IMR-90 (cell line): ENCODE data around the gene PLEKHG7. TPM values are rescaled to one million over a fixed set of nuclear protein-coding genes. Genes with fewer than 3 reads are reported as not detected.

ENCODE experiments used
- ATAC-seq: fragments of 200-7000 bp; cut with Tn5 transposase; 2 replicates; pipeline ENCODE4 v1.9.1; 2020; ENCODE audit warnings: low read depth, mild to moderate bottlenecking, moderate library complexity
- BruUV-seq: library from RNA; stranded (reverse); fragments of 400-500 nt; replicated peaks from 2 replicates; lab custom pipeline; 2021; lab: Mats Ljungman, UMichigan
- CTCF ChIA-PET: fragments of 300-600 bp; formaldehyde crosslinking; extraction: SDS; loops from one replicate; lab custom pipeline; 2021; ENCODE audit warnings: antibody characterized with exemption; lab: Yijun Ruan, JAX
- POLR2A ChIA-PET: fragments of 300-600 bp; sonication (Branson Sonifier 250); formaldehyde crosslinking; loops from one replicate; lab custom pipeline; 2022; ENCODE audit warnings: antibody characterized with exemption; ENCODE audit not compliant: unreplicated experiment; lab: Charles Lee
- DNase-seq: peaks from one replicate; pipeline ENCODE4 v3.0.0; 2013
- H2AFZ ChIP-seq: replicated peaks from 2 replicates; pipeline ENCODE3; 2013; ENCODE audit warnings: low read length, mild to moderate bottlenecking; ENCODE audit not compliant: poor library complexity
- H2AK5ac ChIP-seq: 2 replicates; pipeline ENCODE4 v1.6.1; 2013; ENCODE audit warnings: low read depth, low read length, inconsistent platforms
- H2AK9ac ChIP-seq: replicated peaks from 2 replicates; pipeline ENCODE3; 2013; ENCODE audit warnings: mild to moderate bottlenecking, low read depth, low read length, moderate library complexity; ENCODE audit not compliant: poor library complexity
- H2BK120ac ChIP-seq: 2 replicates; pipeline ENCODE4 v1.6.1; 2013; ENCODE audit warnings: low read depth, low read length, inconsistent platforms
- H2BK15ac ChIP-seq: 3 replicates; pipeline ENCODE4 v1.6.1; 2013; ENCODE audit warnings: low read depth, low read length, inconsistent platforms
- H2BK20ac ChIP-seq: 2 replicates; pipeline ENCODE4 v1.6.1; 2013; ENCODE audit warnings: low read depth, mild to moderate bottlenecking, inconsistent platforms, low read length, moderate library complexity
- H2BK5ac ChIP-seq: 2 replicates; pipeline ENCODE4 v1.6.1; 2013; ENCODE audit warnings: mild to moderate bottlenecking, low read depth, low read length, inconsistent platforms; ENCODE audit not compliant: poor library complexity, severe bottlenecking
- H3K14ac ChIP-seq: replicated peaks from 2 replicates; pipeline ENCODE4 v1.6.1; 2013; ENCODE audit warnings: low read depth, low read length, inconsistent platforms
- H3K18ac ChIP-seq: 2 replicates; pipeline ENCODE4 v1.6.1; 2013; ENCODE audit warnings: low read depth, low read length, control low read depth
- H3K23ac ChIP-seq: 2 replicates; pipeline ENCODE4 v1.6.1; 2013; ENCODE audit warnings: low read depth, low read length, inconsistent platforms
- H3K27ac ChIP-seq: 2 replicates; pipeline ENCODE4 v1.5.1; 2013; ENCODE audit warnings: mild to moderate bottlenecking, control low read depth, low read length; ENCODE audit not compliant: insufficient read depth
- H3K27me3 ChIP-seq: 2 replicates; pipeline ENCODE4 v1.6.1; 2013; ENCODE audit warnings: low read length; ENCODE audit not compliant: control insufficient read depth, insufficient read depth
- H3K36me3 ChIP-seq: 2 replicates; pipeline ENCODE4 v1.6.1; 2013; ENCODE audit warnings: low read length, mixed read lengths; ENCODE audit not compliant: control insufficient read depth, insufficient read depth
- H3K4ac ChIP-seq: 2 replicates; pipeline ENCODE4 v1.6.1; 2013; ENCODE audit warnings: low read depth, low read length, inconsistent platforms
- H3K4me1 ChIP-seq: 2 replicates; pipeline ENCODE4 v1.6.1; 2013; ENCODE audit warnings: low read length, mixed read lengths; ENCODE audit not compliant: control insufficient read depth, insufficient read depth
- H3K4me2 ChIP-seq: 2 replicates; pipeline ENCODE4 v1.6.1; 2013; ENCODE audit warnings: low read depth, mild to moderate bottlenecking, control low read depth, low read length, moderate library complexity
- H3K4me3 ChIP-seq: 2 replicates; pipeline ENCODE4 v1.5.1; 2013; ENCODE audit warnings: low read depth, mild to moderate bottlenecking, control low read depth, low read length, moderate library complexity; ENCODE audit not compliant: insufficient read depth
- H3K56ac ChIP-seq: 2 replicates; pipeline ENCODE4 v1.6.1; 2013; ENCODE audit warnings: low read length, inconsistent platforms; ENCODE audit not compliant: insufficient read depth; ENCODE audit errors: extremely low read depth
- H3K79me1 ChIP-seq, 2 experiments: 2 replicates each; pipeline ENCODE4 v1.6.1; 2013; ENCODE audit warnings: low read length in 2 of 2, inconsistent platforms in 1 of 2, low read depth in 1 of 2
- H3K9ac ChIP-seq: 2 replicates; pipeline ENCODE4 v1.6.1; 2013; ENCODE audit warnings: low read depth, low read length, control low read depth
- H3K9me1 ChIP-seq: 2 replicates; pipeline ENCODE4 v1.6.1; 2013; ENCODE audit warnings: low read length, inconsistent platforms; ENCODE audit not compliant: insufficient read depth
- H3K9me3 ChIP-seq: 2 replicates; pipeline ENCODE4 v1.6.1; 2013; ENCODE audit warnings: low read length; ENCODE audit not compliant: control insufficient read depth, insufficient read depth
- H4K20me1 ChIP-seq: 2 replicates; pipeline ENCODE4 v1.6.1; 2013; ENCODE audit warnings: low read length, inconsistent platforms; ENCODE audit not compliant: insufficient read depth
- H4K5ac ChIP-seq: 2 replicates; pipeline ENCODE4 v1.6.1; 2013; ENCODE audit warnings: mild to moderate bottlenecking, low read depth, low read length, control low read depth
- H4K8ac ChIP-seq, 2 experiments: 2 replicates each; pipeline ENCODE4 v1.6.1; 2013; ENCODE audit warnings: low read depth in 2 of 2, low read length in 2 of 2, control low read depth in 1 of 2, inconsistent platforms in 1 of 2
- H4K91ac ChIP-seq: 2 replicates; pipeline ENCODE4 v1.6.1; 2013; ENCODE audit warnings: low read depth, low read length, inconsistent platforms; ENCODE audit not compliant: insufficient read depth
- BHLHE40 ChIP-seq: fragments of 150-350 bp; IDR thresholded peaks from 2 replicates; pipeline ENCODE4 v1.6.1; 2016; ENCODE audit warnings: mild to moderate bottlenecking, low read depth, low read length
- NFE2L2 ChIP-seq: fragments of 150-350 bp; IDR thresholded peaks from 2 replicates; pipeline ENCODE4 v1.6.1; 2016; ENCODE audit warnings: low read depth, mild to moderate bottlenecking, low read length
- POLR2A ChIP-seq: IDR thresholded peaks from 2 replicates; pipeline ENCODE4 v1.6.1; 2012; ENCODE audit warnings: mild to moderate bottlenecking, low read depth, low read length
- WGBS, 2 experiments: methylation state at CpG; one replicate each; pipeline versions ENCODE4 v1.1.5 to v1.1.7; 2013; ENCODE audit warnings: missing lambda C conversion rate in 2 of 2; ENCODE audit not compliant: insufficient read length in 1 of 2; ENCODE audit errors: extremely low coverage in 2 of 2; 5-methylcytosine and 5-hydroxymethylcytosine counted together
- dilution Hi-C: fragments of 300-500 bp; cut with HindIII; formaldehyde crosslinking; loops from one replicate; pipeline ENCODE4 v1.14.3; 2018; ENCODE audit warnings: low sequenced_read_pairs; ENCODE audit not compliant: unreplicated experiment
- in situ Hi-C: fragments of 300-500 bp; cut with MboI; formaldehyde crosslinking; loops from 3 replicates; pipeline ENCODE4 v1.14.3; 2019; ENCODE audit warnings: low sequenced_read_pairs, inconsistent platforms, mixed read lengths
- intact Hi-C: fragments of 100-400 bp; cut with micrococcal nuclease; formaldehyde crosslinking; loops from 2 replicates; pipeline ENCODE4 v1.10.0; 2022
- polyA plus RNA-seq, 3 experiments: library from polyadenylated mRNA; depleted of rRNA; stranded (reverse); fragments of >200 nt; gene quantifications; 2 replicates each; pipeline ENCODE4 v1.2.3, GENCODE V29; 2012; ENCODE audit warnings: low replicate concordance in 1 of 3
- total RNA-seq: library from RNA; depleted of rRNA; stranded (reverse); fragments of >200 nt; gene quantifications from 2 replicates; pipeline ENCODE4 v1.2.3, GENCODE V29; 2012

Gene PLEKHG7
- total and polyA plus RNA-seq, 2 of the 4 experiments (the other 2 are of a cell fraction), result not detected

GRCh38 chr12:92733661-92734060 is 30.9 kb downstream of the PLEKHG7 start:
- no peak overlapping the region for H3K23ac ChIP-seq
- H3K4me2 ChIP-seq, result no peak overlapping the region
- no peak overlapping the region for H3K27ac ChIP-seq
- H3K27me3 ChIP-seq, result no peaks in the 10 kb centered on the region
- no peaks in the 10 kb centered on the region for H3K9me3 ChIP-seq
- no peak overlapping the region for H4K91ac ChIP-seq
- ChIA-PET CTCF (no interaction called here), POLR2A (no interaction called here)
- H3K36me3 ChIP-seq, result no peaks in the 10 kb centered on the region
- H4K8ac ChIP-seq, result no peak overlapping the region
- no peak overlapping the region for H2AFZ ChIP-seq
- H3K9me1 ChIP-seq, result peaks cover 3% of the 10 kb centered on the region
- no peak overlapping the region for H3K14ac ChIP-seq
- H3K9ac ChIP-seq, result no peak overlapping the region
- no peak overlapping the region for H3K18ac ChIP-seq
- no peak overlapping the region for H4K5ac ChIP-seq
- 0 out of 3 replicates have a peak overlapping the region, but pooled peaks have one; percentile 54 for H2BK15ac ChIP-seq
- H2AK5ac ChIP-seq, result 0 out of 2 replicates have a peak overlapping the region, but pooled peaks have one; percentile 28
- peaks cover 2% of the 10 kb centered on the region; the same call in 1 of the 2 replicates for H4K20me1 ChIP-seq
- WGBS, 2 experiments, result no CpG with 5 or more reads among the region's 3 CpGs
- no peak overlapping the region for H3K4ac ChIP-seq
- in situ Hi-C loops (no loop called here), dilution Hi-C loops (no loop called here), intact Hi-C loops (no loop called here)
- DNase-seq (no peak), ATAC-seq (no peak)
- no peak overlapping the region for H2BK120ac ChIP-seq
- TF ChIP-seq POLR2A (no peak), NFE2L2 (no peak), BHLHE40 (no peak)
- H3K79me1 ChIP-seq, result no peaks in the 10 kb centered on the region
- BruUV-seq, result no TSS peak
- H3K4me1 ChIP-seq, result peaks cover 9% of the 10 kb centered on the region
- H2BK20ac ChIP-seq, result peak overlapping the region; percentile 38; the same call in 1 of the 2 replicates
- no peak overlapping the region for H2AK9ac ChIP-seq
- H2BK5ac ChIP-seq, result no peak overlapping the region
- H3K56ac ChIP-seq, result no peak overlapping the region
- no peak overlapping the region for H3K4me3 ChIP-seq
